ENCODE results near the gene MOB2. TPM values are rescaled to one million over a fixed set of nuclear protein-coding genes. Genes with fewer than 3 reads are reported as not detected.

The MOB2 gene
- total RNA-seq, 2 donors from 2014 or later: 11.4 to 31.3 TPM

DNA sequence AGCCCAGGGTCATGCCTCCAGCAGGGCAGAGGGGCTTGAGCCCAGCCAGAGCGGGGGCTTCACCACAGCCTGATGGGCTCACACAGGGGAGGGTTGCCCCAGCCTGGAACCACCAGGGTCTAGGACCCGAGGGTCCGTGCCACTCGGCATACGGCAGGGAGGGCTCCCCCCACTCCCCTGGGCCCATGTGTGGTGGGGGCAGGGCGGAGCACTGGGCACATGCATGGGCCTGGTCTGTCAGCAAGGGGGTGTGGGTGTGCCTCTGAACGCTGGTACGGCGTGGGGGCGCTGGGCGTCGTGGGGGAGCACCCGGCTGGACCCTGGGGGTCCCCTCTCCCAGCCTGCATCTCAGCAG, 29.3 kb downstream of the MOB2 start:
- TF ChIP-seq POLR2A (IDR thresholded peaks at IDR 0.05): no peak
- TF ChIP-seq, protein P1, sequence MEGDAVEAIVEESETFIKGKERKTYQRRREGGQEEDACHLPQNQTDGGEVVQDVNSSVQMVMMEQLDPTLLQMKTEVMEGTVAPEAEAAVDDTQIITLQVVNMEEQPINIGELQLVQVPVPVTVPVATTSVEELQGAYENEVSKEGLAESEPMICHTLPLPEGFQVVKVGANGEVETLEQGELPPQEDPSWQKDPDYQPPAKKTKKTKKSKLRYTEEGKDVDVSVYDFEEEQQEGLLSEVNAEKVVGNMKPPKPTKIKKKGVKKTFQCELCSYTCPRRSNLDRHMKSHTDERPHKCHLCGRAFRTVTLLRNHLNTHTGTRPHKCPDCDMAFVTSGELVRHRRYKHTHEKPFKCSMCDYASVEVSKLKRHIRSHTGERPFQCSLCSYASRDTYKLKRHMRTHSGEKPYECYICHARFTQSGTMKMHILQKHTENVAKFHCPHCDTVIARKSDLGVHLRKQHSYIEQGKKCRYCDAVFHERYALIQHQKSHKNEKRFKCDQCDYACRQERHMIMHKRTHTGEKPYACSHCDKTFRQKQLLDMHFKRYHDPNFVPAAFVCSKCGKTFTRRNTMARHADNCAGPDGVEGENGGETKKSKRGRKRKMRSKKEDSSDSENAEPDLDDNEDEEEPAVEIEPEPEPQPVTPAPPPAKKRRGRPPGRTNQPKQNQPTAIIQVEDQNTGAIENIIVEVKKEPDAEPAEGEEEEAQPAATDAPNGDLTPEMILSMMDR (IDR thresholded peaks at IDR 0.05): no peak
- no peak for ATAC-seq
- no peak for DNase-seq
- no peak overlapping the region for H3K27ac ChIP-seq
- WGBS, 2 donors: 97% methylated on average over 6 of the region's 13 CpGs; no CpG with 5 or more reads in 1 of the 2 donors
- H3K27me3 ChIP-seq: no peaks in the 10 kb centered on the region
- H3K4me1 ChIP-seq: peaks cover 7% of the 10 kb centered on the region
- H3K9me3 ChIP-seq: no peaks in the 10 kb centered on the region
- no peak overlapping the region for H3K4me3 ChIP-seq
- intact Hi-C loops (cut with DNase I): loop anchor here (10.0 kb wide), 1 partner anchor 593 kb away; no protein-coding TSS in a partner anchor
- H3K36me3 ChIP-seq (replicated peaks in 1 of 2; ENCODE audit: insufficient read depth in 1 of 2, low read depth in 2 of 2): no peaks in the 10 kb centered on the region

DNA sequence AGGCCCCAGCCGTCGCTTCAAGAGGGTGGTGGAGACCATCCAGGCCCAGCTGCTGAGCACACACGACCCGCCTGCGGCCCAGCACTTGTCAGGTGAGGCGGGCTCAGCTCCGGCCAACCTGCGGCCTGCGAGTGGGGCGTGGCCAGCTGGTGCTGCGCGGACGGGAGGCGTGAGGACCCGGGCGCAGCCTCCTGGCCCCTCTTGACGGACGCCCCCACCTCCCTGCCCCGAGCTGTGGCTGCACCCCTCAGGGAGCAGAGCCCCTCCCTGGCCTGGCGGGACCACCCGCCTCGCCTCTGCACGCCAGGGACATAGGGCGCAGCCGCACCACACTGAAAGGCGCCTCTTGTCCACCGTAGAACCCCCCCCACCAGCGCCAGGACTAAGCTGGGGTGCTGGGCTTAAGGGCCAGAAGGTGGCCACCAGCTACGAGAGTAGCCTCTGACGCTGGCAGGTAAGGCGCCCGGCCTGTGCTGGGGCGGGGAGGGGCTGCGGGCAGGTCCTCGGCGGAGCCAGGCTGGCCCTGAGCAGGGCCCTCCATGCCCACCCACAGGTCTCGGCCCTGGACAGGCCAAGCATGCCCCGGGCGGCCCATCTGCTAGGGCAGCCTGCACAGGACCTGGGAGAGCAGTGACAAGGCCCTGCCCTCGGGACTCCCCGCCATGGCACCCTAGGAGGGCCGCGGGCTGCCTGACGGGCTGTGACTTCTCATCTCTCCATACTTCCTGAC, 29.8 kb downstream of the MOB2 start:
- intact Hi-C loops (cut with DNase I): loop anchor here (10.0 kb wide), 1 partner anchor 592 kb away; no protein-coding TSS in a partner anchor
- TF ChIP-seq, protein P1 (IDR thresholded peaks at IDR 0.05): no peak
- TF ChIP-seq POLR2A (IDR thresholded peaks at IDR 0.05): no peak
- peaks cover 7% of the 10 kb centered on the region for H3K4me1 ChIP-seq
- H3K36me3 ChIP-seq (replicated peaks in 1 of 2; ENCODE audit: insufficient read depth in 1 of 2, low read depth in 2 of 2): no peaks in the 10 kb centered on the region
- H3K9me3 ChIP-seq: no peaks in the 10 kb centered on the region
- DNase-seq (no peak), ATAC-seq (no peak)
- 90% methylated on average over 41 of the region's 44 CpGs; no CpG with 5 or more reads in 1 of the 2 donors for WGBS, 2 donors
- no peaks in the 10 kb centered on the region for H3K27me3 ChIP-seq
- peak overlapping the region in 1 of 4 donors; percentile 49 for H3K27ac ChIP-seq
- H3K4me3 ChIP-seq: no peak overlapping the region

DNA sequence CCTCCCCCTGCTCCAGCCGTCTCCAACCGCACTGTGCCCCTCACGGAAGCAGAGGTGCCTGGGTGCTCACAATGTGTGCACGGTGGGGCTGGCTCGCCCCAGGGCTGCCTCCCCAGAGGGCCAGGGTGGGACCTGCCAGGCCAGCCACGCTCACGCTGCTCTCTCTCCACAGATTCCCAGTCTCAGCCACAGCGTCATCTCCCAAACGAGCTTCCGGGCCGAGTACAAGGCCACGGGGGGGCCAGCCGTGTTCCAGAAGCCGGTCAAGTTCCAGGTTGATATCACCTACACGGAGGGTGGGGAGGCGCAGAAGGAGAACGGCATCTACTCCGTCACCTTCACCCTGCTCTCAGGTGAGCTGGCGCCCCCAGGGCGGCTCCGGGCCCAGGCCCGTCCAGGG, 30.4 kb downstream of the MOB2 start:
- peak in 1 of 4 donors; percentile 58 for DNase-seq
- H3K4me1 ChIP-seq: peaks cover 7% of the 10 kb centered on the region
- intact Hi-C loops (cut with DNase I): loop anchor here (10.0 kb wide), 1 partner anchor 591 kb away; no protein-coding TSS in a partner anchor
- no peak for ATAC-seq
- WGBS, 2 donors: 64% methylated on average over 22 of the region's 22 CpGs; no CpG with 5 or more reads in 1 of the 2 donors
- TF ChIP-seq, protein P1 (IDR thresholded peaks at IDR 0.05): no peak
- no peak for TF ChIP-seq POLR2A (IDR thresholded peaks at IDR 0.05)
- H3K27me3 ChIP-seq: no peaks in the 10 kb centered on the region
- H3K27ac ChIP-seq: peak overlapping the region in 1 of 4 donors; percentile 49
- no peak overlapping the region for H3K4me3 ChIP-seq
- H3K9me3 ChIP-seq: no peaks in the 10 kb centered on the region
- H3K36me3 ChIP-seq (replicated peaks in 1 of 2; ENCODE audit: insufficient read depth in 1 of 2, low read depth in 2 of 2): peaks cover 0 to 2% of the 10 kb centered on the region in 2 donors

DNA sequence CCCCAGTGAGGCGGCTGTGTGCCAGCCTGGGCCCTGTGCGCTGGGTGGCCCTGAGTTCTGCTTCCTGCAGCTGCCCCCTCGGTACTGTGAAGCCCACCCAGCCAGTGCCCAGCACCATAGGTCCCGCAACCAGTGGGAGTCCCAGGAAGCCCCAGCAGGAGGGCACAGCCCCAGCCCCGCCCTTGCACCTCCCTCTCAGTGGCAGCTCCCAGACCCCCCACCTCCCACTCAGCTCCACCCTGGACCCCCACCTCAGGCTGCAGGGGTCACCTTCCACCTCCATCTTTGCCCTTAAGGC, 30.9 kb downstream of the MOB2 start:
- DNase-seq: no peak
- H3K9me3 ChIP-seq: no peaks in the 10 kb centered on the region
- ATAC-seq: no peak
- peaks cover 0 to 2% of the 10 kb centered on the region in 2 donors for H3K36me3 ChIP-seq (replicated peaks in 1 of 2; ENCODE audit: insufficient read depth in 1 of 2, low read depth in 2 of 2)
- 57 to 74% methylated on average over 4 of the region's 5 CpGs for WGBS, 2 donors
- intact Hi-C loops (cut with DNase I): loop anchor here (10.0 kb wide), 1 partner anchor 591 kb away; no protein-coding TSS in a partner anchor
- peak overlapping the region in 1 of 4 donors; percentile 49 for H3K27ac ChIP-seq
- no peaks in the 10 kb centered on the region for H3K27me3 ChIP-seq
- H3K4me1 ChIP-seq: peaks cover 7% of the 10 kb centered on the region
- TF ChIP-seq POLR2A (IDR thresholded peaks at IDR 0.05): no peak
- TF ChIP-seq, protein P1 (IDR thresholded peaks at IDR 0.05): no peak
- H3K4me3 ChIP-seq: no peak overlapping the region

Measured in body of pancreas (tissue), 4 donors.